Measurements from ENCODE around the gene PRADC1. TPM values are rescaled to one million over a fixed set of nuclear protein-coding genes. Genes with fewer than 3 reads are reported as not detected.

The PRADC1 gene
- total and polyA plus RNA-seq, 8 donors, result 8.5 to 23.3 (median 14.5) TPM

DNA sequence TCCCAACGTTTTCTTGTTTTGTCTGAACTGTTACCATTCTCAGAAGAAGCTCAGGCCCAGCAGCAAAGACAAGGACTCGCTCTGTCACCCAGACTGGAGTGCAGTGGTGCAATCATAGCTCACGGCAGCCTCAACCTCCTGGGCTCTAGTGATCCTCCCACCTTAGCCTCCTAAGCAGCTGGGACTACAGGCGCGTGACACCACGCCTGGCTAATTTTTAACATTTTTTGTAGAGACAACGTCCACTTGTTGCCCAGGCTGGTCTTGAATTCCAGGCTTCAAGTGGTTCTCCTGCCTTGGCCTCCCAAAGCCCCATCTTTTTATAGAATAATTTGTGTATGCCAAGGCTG, 21.0 kb downstream of the PRADC1 start:
- TF ChIP-seq, protein P1, sequence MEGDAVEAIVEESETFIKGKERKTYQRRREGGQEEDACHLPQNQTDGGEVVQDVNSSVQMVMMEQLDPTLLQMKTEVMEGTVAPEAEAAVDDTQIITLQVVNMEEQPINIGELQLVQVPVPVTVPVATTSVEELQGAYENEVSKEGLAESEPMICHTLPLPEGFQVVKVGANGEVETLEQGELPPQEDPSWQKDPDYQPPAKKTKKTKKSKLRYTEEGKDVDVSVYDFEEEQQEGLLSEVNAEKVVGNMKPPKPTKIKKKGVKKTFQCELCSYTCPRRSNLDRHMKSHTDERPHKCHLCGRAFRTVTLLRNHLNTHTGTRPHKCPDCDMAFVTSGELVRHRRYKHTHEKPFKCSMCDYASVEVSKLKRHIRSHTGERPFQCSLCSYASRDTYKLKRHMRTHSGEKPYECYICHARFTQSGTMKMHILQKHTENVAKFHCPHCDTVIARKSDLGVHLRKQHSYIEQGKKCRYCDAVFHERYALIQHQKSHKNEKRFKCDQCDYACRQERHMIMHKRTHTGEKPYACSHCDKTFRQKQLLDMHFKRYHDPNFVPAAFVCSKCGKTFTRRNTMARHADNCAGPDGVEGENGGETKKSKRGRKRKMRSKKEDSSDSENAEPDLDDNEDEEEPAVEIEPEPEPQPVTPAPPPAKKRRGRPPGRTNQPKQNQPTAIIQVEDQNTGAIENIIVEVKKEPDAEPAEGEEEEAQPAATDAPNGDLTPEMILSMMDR (IDR thresholded peaks at IDR 0.05), result no peak
- H3K36me3 ChIP-seq, result no peaks in the 10 kb centered on the region
- intact Hi-C loops (cut with DNase I), result no loop called here

DNA sequence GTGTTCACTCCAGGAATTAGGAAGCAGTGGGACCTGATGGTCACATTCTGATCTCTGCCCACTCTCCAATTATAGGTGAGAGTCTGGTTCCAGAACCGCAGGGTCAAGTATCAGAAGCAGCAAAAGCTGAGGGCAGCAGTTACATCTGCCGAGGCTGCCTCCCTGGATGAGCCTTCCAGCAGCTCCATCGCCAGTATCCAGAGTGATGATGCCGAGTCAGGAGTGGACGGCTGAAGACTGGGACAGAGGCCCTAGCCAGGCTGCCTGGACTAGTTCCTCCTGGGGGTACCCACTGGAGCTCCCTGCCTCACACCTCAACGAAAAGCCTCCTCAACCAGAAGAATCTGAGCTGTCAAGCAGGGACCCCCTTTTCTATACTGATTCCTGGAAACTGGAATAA, 22.3 kb downstream of the PRADC1 start:
- Histone ChIP-seq H3K27me3 (peaks cover 0 to 3% of the 10 kb centered on the region in 2 donors), H3K9me3 (no peaks in the 10 kb centered on the region), H3K4me3 (no peak overlapping the region), H3K4me1 (peaks cover 7 to 20% of the 10 kb centered on the region in 2 donors), H3K36me3 (no peaks in the 10 kb centered on the region), H3K27ac (no peak overlapping the region)
- DNase-seq (no peak), ATAC-seq (no peak)
- TF ChIP-seq, protein P1 (IDR thresholded peaks at IDR 0.05), result no peak
- intact Hi-C loops (cut with DNase I), result no loop called here

More for the DNA sequence above, 21.0 kb downstream of the PRADC1 start:
- no peak for DNase-seq
- Histone ChIP-seq H3K27ac (no peak overlapping the region), H3K27me3 (no peaks in the 10 kb centered on the region), H3K4me1 (peaks cover 7 to 21% of the 10 kb centered on the region in 2 donors), H3K4me3 (no peak overlapping the region), H3K9me3 (no peaks in the 10 kb centered on the region)
- no peak for ATAC-seq

DNA sequence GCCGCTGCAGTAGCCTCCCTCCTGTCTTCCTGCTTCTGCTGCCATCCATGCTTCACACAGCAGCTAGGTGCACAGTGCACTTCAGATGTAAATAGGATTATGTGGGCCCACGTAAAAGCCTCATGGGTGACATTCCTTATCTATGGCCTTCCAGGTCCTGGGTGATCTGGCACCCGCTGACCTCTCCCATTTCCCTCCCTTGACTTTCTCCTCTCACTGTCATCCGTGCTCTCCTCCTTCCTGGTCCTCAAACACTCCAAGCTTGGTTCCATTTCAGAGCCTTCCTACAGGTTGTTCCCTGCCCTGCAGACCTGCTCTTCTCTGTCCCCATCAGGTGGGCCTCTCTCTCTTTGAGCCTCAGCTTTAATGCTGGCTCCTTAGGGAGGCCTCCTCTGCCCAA, 23.0 kb downstream of the PRADC1 start:
- DNase-seq (no peak), ATAC-seq (no peak)
- TF ChIP-seq, protein P1 (IDR thresholded peaks at IDR 0.05), result no peak
- Histone ChIP-seq H3K4me1 (peaks cover 7 to 13% of the 10 kb centered on the region in 2 donors), H3K4me3 (no peak overlapping the region), H3K36me3 (no peaks in the 10 kb centered on the region), H3K27me3 (peaks cover 2 to 10% of the 10 kb centered on the region in 2 donors), H3K27ac (no peak overlapping the region), H3K9me3 (no peaks in the 10 kb centered on the region)
- intact Hi-C loops (cut with DNase I), result no loop called here

DNA sequence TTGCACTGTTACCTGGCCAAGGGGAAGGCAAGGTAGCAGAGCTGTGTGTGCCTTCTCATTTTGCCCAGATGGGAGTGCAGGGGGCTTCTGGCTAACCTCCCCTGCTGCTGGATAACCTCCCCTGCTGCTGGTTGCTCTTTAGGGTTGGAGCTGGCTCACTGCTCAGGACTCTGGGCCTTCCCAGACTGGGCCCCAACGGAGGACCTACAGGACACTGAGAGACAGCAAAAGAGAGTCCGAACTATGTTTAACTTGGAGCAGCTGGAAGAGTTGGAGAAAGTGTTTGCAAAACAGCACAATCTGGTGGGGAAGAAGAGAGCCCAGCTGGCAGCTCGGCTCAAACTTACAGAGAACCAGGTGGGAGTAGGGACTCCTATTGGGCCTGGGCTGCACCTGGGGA, 24.8 kb downstream of the PRADC1 start:
- ATAC-seq (no peak), DNase-seq (no peak)
- TF ChIP-seq, protein P1 (IDR thresholded peaks at IDR 0.05), result no peak
- H3K9me3 ChIP-seq, result no peaks in the 10 kb centered on the region
- H3K36me3 ChIP-seq, result no peaks in the 10 kb centered on the region
- peaks cover 14 to 27% of the 10 kb centered on the region in 2 donors for H3K27me3 ChIP-seq
- H3K4me1 ChIP-seq, result peaks cover 0 to under 1% of the 10 kb centered on the region in 2 donors
- intact Hi-C loops (cut with DNase I), result no loop called here
- H3K4me3 ChIP-seq, result no peak overlapping the region
- no peak overlapping the region for H3K27ac ChIP-seq

DNA sequence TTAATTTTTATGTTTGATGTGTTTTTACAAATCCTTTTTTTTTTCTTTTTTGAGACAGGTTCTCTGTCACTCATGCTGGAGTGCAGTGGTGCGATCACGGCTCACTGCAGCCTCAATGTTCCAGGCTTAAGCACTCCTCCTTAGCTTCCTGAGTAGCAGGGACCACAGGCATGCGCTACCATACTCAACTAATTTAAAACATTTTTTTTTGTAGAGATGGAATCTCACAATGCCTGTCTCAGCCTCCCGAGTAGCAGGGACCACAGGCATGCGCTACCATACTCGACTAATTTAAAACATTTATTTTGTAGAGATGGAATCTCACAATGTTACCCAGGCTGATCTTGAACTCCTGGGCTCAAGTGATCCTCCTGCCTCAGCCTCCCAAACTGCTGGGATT, 27.4 kb downstream of the PRADC1 start:
- H3K27me3 ChIP-seq, result peaks cover 36 to 54% of the 10 kb centered on the region in 2 donors
- H3K4me1 ChIP-seq, result peaks cover 10 to 14% of the 10 kb centered on the region in 2 donors
- ATAC-seq (no peak), DNase-seq (no peak)
- no peak overlapping the region for H3K27ac ChIP-seq
- TF ChIP-seq, protein P1 (IDR thresholded peaks at IDR 0.05), result no peak
- intact Hi-C loops (cut with DNase I), result no loop called here
- H3K9me3 ChIP-seq, result no peaks in the 10 kb centered on the region
- H3K36me3 ChIP-seq, result no peaks in the 10 kb centered on the region
- H3K4me3 ChIP-seq, result no peak overlapping the region
